Left ventricle myocardium inferior (tissue), 1 donor: ENCODE results near the gene PAK4. TPM values are rescaled to one million over a fixed set of nuclear protein-coding genes. Genes with fewer than 3 reads are reported as not detected.

Source experiments
- DNase-seq: peaks from one replicate; pipeline ENCODE4 v3.0.0-alpha.2; 2020
- H3K27ac ChIP-seq: fragments of 200-600 bp; replicated peaks from 2 replicates; pipeline ENCODE4 v1.8.0; 2021
- H3K27me3 ChIP-seq: fragments of 200-600 bp; 2 replicates; pipeline ENCODE4 v1.8.0; 2021; ENCODE audit warnings: low read depth
- H3K36me3 ChIP-seq: fragments of 200-600 bp; 2 replicates; pipeline ENCODE4 v1.8.0; 2021
- H3K4me1 ChIP-seq: fragments of 200-600 bp; 2 replicates; pipeline ENCODE4 v1.8.0; 2021
- H3K4me3 ChIP-seq: fragments of 200-600 bp; 2 replicates; pipeline ENCODE4 v1.8.0; 2021; ENCODE audit warnings: mild to moderate bottlenecking, moderate library complexity
- H3K9me3 ChIP-seq: fragments of 200-600 bp; replicated peaks from 2 replicates; pipeline ENCODE4 v1.8.0; 2021
- CTCF ChIP-seq: fragments of 200-600 bp; IDR thresholded peaks from 2 replicates; pipeline ENCODE4 v1.8.0; 2021; ENCODE audit warnings: antibody characterized with exemption, mild to moderate bottlenecking, borderline replicate concordance
- intact Hi-C: fragments of 100-400 bp; cut with micrococcal nuclease; formaldehyde crosslinking; loops from one replicate; pipeline ENCODE4 v1.11.0; 2022
- total RNA-seq: library from RNA; stranded (reverse); fragmentation: NEBNext Ultra II Directional; extraction: Animal tissue kit (Norgen Biotek cat#: 25700); gene quantifications from one replicate; pipeline ENCODE4 v1.2.1, GENCODE V29; 2021
- donor health status: DM: no; HTN: yes; CAD: no; lungs with severe emphysema.

PAK4 gene
- total RNA-seq, 1 donor from 2014 or later = 17.0 TPM

GRCh38 chr19:39166571-39167391, 41.2 kb downstream of the PAK4 start:
- intact Hi-C loops = no loop called here
- H3K36me3 ChIP-seq = peaks cover 10% of the 10 kb centered on the region
- peaks cover 21% of the 10 kb centered on the region for H3K4me1 ChIP-seq
- H3K4me3 ChIP-seq = peak overlapping the region; percentile 37
- DNase-seq = peak; percentile 73
- no peak for TF ChIP-seq CTCF
- no peaks in the 10 kb centered on the region for H3K27me3 ChIP-seq
- H3K27ac ChIP-seq = peak overlapping the region; percentile 54
- H3K9me3 ChIP-seq = no peaks in the 10 kb centered on the region

GRCh38 chr19:39167461-39168257, 42.1 kb downstream of the PAK4 start:
- TF ChIP-seq CTCF = no peak
- no peak for DNase-seq
- no peak overlapping the region for H3K4me3 ChIP-seq
- H3K27ac ChIP-seq = peak overlapping the region; percentile 54
- H3K36me3 ChIP-seq = peaks cover 15% of the 10 kb centered on the region
- H3K27me3 ChIP-seq = no peaks in the 10 kb centered on the region
- intact Hi-C loops = no loop called here
- H3K4me1 ChIP-seq = peaks cover 21% of the 10 kb centered on the region
- H3K9me3 ChIP-seq = no peaks in the 10 kb centered on the region

- peaks cover 21% of the 10 kb centered on the region for H3K4me1 ChIP-seq
- H3K27ac ChIP-seq = no peak overlapping the region
- no peak for TF ChIP-seq CTCF
- intact Hi-C loops = no loop called here
- no peaks in the 10 kb centered on the region for H3K27me3 ChIP-seq
- H3K36me3 ChIP-seq = peaks cover 20% of the 10 kb centered on the region
- no peak for DNase-seq
- H3K4me3 ChIP-seq = no peak overlapping the region
- H3K9me3 ChIP-seq = no peaks in the 10 kb centered on the region
These were observed 42.9 kb downstream of the PAK4 start for GRCh38 chr19:39168258-39169142.

GRCh38 chr19:39169143-39169810, 43.7 kb downstream of the PAK4 start:
- Histone ChIP-seq H3K27ac (no peak overlapping the region), H3K4me1 (peaks cover 21% of the 10 kb centered on the region), H3K4me3 (no peak overlapping the region), H3K36me3 (peaks cover 23% of the 10 kb centered on the region), H3K9me3 (no peaks in the 10 kb centered on the region), H3K27me3 (no peaks in the 10 kb centered on the region)
- intact Hi-C loops = no loop called here
- DNase-seq = no peak
- TF ChIP-seq CTCF = no peak
